Measurements from ENCODE around the gene MLLT3. TPM values are rescaled to one million over a fixed set of nuclear protein-coding genes. Genes with fewer than 3 reads are reported as not detected.
A peak's percentile ranks its signal among the peaks of the same experiment; 100 is the strongest.

The MLLT3 gene
- total RNA-seq, 1 donor from 2014 or later = 79.1 TPM

DNA sequence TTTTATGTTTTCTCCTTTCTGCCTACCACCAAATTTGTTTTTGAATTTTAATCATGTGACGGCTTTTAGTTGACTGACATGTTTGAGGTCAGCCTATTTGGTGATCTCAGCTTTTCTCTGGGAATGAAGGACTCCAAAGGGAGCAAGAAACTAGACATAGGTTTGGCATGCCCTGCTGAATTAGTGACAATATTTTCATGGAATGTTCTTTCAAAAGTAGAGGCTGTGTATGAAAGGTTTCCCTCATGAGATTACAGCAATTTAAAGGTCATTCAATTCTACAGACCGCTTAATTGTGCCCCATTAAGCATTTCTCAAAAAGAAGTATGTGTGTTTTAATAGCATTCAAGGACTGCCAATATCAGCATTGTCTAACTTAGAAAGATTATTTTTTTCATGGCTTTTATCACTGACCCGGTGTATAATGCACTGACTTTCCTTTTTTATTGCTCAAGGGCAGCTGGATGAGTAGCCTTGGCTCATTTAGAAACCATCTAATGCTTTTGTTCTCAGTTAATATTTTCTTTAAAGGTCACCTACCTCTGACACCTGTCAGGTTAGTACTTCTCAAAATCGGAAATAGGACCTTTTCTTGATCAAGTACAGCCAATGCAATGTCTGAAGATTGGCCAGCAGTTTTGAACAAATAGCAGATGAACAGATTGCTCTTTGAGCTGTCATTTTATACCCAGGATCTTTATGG, 8.1 kb upstream of the MLLT3 start:
- DNase-seq (ENCODE audit: low read depth) = no peak

GRCh38 chr9:20625003-20625349, 2.7 kb upstream of the MLLT3 start:
- DNase-seq (ENCODE audit: low read depth) = no peak

- DNase-seq (ENCODE audit: low read depth) = peak; percentile 86
Observed at GRCh38 chr9:20624201-20625002, 2.1 kb upstream of the MLLT3 start.

DNA sequence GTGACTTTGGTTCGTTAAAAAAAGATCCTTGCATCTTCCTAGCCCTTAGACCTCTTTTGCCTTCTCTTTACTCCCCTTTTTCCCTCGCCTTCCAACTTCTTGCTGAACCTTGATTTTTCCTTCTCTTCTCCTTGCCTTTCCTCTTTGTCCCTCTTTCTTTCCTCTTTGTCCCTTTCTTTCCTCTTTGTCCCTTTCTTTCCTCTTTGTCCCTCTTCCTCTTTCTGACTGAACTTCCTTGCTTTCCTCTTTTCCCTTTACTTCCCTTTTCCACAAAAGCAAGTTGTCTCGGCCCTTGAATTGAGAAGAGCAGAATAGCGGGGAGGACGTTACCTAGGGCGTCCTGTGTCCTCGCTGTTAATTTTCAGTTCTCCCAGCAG, 1.4 kb upstream of the MLLT3 start:
- no peak for DNase-seq (ENCODE audit: low read depth)

- peak; percentile 41 for DNase-seq (ENCODE audit: low read depth)
Observed at GRCh38 chr9:20623021-20623747, 885 bp upstream of the MLLT3 start.

- DNase-seq (ENCODE audit: low read depth) = peak; percentile 75
Observed at GRCh38 chr9:20621471-20622329, 599 bp downstream of the MLLT3 start.

- peak; percentile 47 for DNase-seq (ENCODE audit: low read depth)
Observed at GRCh38 chr9:20620650-20621470, 1.4 kb downstream of the MLLT3 start.

DNA sequence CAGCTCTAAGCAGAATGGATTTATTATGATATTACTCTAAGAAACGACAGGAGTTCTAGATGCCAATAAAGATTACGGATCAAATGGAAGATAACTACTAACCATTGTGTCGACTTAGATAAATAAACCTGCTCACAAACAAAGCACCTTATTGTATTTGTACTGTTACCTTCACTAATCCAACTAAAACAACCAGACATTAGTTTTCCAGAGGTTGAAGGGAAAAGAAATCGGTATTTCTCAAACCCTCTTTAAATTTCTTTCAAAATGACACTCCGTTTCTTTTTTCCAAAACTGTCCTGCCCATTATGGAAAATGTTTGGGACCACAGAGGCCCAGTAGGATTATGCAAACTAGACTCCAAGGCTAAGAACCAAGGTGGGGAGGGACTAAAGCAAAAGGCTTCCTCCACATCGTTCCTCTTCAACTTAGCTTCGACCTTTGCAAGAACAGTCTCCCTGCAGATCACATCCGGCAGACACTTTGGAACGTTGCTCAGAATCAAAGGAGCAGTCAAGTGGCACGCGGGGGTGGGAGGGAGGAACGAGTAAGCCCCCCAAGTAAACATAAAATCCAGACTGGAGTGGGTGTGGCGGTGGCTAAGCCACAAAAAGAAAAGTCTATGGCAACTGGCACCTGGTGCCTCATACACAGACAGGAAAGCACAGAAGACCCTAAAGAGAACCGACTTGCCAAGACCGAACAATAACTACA, 2.7 kb downstream of the MLLT3 start:
- no peak for DNase-seq (ENCODE audit: low read depth)

- peak; percentile 36 for DNase-seq (ENCODE audit: low read depth)
Observed at GRCh38 chr9:20618361-20618802, 3.9 kb downstream of the MLLT3 start.

- no peak for DNase-seq (ENCODE audit: low read depth)
Observed at GRCh38 chr9:20616808-20617207, 5.5 kb downstream of the MLLT3 start.

DNA sequence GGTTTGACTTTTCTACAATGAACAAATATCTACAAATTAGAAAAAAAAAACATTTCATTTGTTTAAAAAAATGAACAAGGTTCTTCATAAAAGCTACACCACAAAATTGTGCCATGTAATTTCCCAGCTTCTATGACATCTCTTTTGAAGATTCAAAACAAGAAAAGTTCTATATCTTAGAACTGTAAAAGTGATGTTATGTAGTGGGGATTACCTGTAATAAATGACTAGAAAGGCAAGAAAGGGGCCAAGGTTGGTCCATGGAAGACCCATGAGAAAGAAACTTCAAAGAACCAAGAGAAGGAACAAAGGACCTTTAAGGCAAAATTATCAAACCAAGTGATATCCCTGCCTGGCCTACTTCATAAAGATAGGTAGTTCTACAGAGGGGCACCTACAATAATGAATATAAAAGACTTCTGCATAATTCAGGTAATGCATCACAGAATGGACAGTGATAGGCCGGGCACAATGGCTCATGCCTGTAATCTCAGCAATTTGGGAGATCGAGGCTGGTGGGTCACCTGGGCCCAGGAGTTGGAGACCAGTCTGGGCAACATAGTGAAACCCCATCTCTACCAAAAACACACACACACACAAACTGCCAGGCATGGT, 7.6 kb downstream of the MLLT3 start:
- DNase-seq (ENCODE audit: low read depth) = no peak

DNA sequence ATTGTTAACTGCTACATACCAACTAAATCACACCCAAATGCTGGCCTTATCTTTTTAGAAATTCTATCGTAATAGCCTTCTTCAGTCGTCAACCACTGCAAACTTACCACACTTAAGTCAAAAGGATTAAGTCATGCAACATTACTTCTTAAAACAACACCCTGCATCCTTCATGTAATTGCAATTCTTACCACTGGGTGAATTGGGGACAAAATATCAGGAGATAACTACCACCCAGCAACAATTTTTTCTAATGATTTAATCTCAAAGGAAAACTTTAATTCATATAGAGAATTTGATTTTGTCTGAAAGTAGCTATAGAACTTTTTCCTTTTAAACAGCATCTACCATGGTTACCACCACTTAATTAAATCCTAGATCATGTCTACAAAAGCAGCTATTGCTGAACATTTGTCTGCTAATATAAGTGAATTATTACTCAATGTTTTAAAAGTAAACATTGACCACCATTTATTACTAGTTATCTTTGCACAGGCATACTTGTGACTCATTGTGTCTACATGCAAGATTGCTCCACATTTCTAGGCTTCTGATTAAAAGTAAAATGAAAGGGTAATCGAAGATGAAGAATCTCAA, 10.5 kb downstream of the MLLT3 start:
- peak; percentile 51 for DNase-seq (ENCODE audit: low read depth)

DNA sequence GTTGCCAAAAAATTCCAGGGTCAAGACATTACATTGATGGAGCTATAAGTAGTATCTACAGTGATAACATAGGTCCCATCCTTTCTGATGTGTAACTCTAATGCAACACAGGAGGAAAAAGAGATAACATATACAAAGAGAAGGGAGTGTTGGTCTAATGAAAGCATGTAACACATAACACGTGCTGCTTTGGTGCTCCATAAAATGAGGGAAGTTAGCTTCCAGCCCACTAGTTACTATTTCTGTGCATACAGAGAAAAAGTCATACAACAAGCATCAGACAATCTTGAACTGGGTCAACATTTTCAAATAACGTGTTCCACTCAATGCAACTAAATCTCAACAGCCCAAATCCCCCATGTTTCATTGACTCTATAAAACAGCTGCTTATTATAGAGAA, 11.7 kb downstream of the MLLT3 start:
- no peak for DNase-seq (ENCODE audit: low read depth)

- no peak for DNase-seq (ENCODE audit: low read depth)
Observed at GRCh38 chr9:20608582-20608981, 13.7 kb downstream of the MLLT3 start.

DNA sequence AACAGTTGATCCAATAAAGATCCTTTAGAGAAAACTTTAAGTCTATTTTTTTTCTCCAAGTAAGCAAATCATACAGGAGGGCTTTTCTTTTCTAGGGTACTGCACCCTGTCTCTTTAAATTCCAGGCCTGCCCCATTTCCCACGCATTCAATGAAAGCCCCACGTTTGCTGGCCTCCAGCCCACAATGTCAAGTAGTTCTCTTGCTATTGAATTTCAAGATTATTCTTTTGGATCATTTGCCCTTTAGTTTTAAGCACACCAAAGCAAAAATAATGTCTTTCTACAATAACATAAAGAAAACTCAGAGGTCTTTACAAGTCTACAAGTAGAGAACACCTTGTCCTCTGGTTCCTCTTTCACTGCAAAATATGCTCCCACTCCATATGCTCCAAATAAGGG, 15.6 kb downstream of the MLLT3 start:
- DNase-seq (ENCODE audit: low read depth) = no peak

DNA sequence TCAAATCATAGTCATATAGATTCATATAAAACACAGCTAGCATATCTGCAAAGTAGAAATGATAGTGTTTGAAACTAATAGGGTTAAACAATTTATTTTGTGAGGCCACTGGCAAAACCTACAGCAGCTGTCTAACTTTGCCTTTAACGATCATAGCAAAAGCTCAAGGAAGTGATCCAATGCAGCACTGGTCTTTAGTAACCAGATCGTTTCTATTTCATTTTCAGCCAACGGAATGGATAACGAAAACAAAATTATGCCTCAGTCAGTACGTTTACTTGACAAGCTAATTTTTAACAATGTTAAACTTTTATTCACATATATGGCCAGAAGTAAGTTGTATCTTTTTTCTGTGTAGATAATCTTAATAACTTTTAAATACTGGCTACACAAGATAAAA, 17.7 kb downstream of the MLLT3 start:
- DNase-seq (ENCODE audit: low read depth) = peak; percentile 39

- no peak for DNase-seq (ENCODE audit: low read depth)
Observed at GRCh38 chr9:20603524-20604268, 18.6 kb downstream of the MLLT3 start.

DNA sequence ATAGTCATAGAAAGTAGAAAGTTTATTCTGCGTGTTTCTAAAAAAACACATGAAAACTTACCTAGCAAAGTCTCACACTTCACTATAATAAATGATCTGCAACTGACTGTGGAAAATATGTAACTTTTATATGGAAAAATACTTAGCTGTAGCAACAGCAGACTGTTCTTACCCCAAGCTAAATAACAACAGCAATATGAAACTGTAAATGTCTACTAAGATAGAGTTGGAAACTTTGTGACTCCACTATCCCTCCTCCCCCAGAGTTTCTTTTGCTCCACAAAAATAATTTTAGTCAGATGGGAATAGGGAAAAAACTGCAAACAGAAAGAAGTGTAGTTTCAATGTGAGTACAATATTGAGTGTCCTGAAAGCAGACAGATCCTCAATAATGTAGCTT, 21.0 kb downstream of the MLLT3 start:
- no peak for DNase-seq (ENCODE audit: low read depth)
